Adrenal gland (tissue), 19 donors: Measurements from ENCODE around the gene EPM2AIP1. TPM values are rescaled to one million over a fixed set of nuclear protein-coding genes. Genes with fewer than 3 reads are reported as not detected.
"Not testable (repeated sequence)": the region's sequence is repeated elsewhere in the genome, so short reads cannot be mapped to it uniquely, and the experiment has no call there.

ENCODE experiments used
- DNase-seq, 7 donors: peaks; one replicate each; pipeline ENCODE4 v3.0.0-alpha.2; 2019 to 2020
- H3K27ac ChIP-seq, 5 donors: fragments of 200-600 bp; sonication (generic) in 4 of 5; 1 replicate in 3 of 5; 2 replicates in 2 of 5; pipeline versions ENCODE4 v1.5.1 to v1.8.0; 2016 to 2020; ENCODE audit warnings: mild to moderate bottlenecking in 1 of 5
- H3K27me3 ChIP-seq: fragments of 200-600 bp; 2 replicates; pipeline ENCODE4 v1.8.0; 2021
- H3K36me3 ChIP-seq, 2 donors: fragments of 200-600 bp; replicated peaks in 1 of 2; 1 replicate in 1 of 2; 2 replicates in 1 of 2; pipeline versions ENCODE4 v1.5.1 to v1.8.0; 2018 to 2022
- H3K4me1 ChIP-seq, 2 donors: fragments of 200-600 bp; replicated peaks in 1 of 2; 1 replicate in 1 of 2; 2 replicates in 1 of 2; pipeline versions ENCODE4 v1.5.1 to v1.8.0; 2018 to 2021
- H3K4me3 ChIP-seq, 4 donors: fragments of 200-600 bp; sonication (generic) in 3 of 4; one replicate each; pipeline ENCODE4 v1.5.1; 2016 to 2018
- H3K9me3 ChIP-seq, 3 donors: fragments of 200-600 bp; sonication (generic) in 1 of 3; replicated peaks in 1 of 3; 1 replicate in 2 of 3; 2 replicates in 1 of 3; pipeline versions ENCODE4 v1.5.1 to v1.8.0; 2016 to 2021
- POLR2A ChIP-seq, 2 donors: fragments of 450-650 bp; IDR thresholded peaks; one replicate each; pipeline ENCODE4 v1.6.1; 2017; ENCODE audit warnings: antibody characterized with exemption in 2 of 2, mild to moderate bottlenecking in 2 of 2, moderate library complexity in 1 of 2
- WGBS, 4 donors: extraction: QIAGEN DNeasy Blood & Tissue Kit in 2 of 4; methylation state at CpG; one replicate each; pipeline versions ENCODE4 v1.1.5 to v1.1.7; 2013 to 2017; 5-methylcytosine and 5-hydroxymethylcytosine counted together
- intact Hi-C, 2 donors: fragments of 100-400 bp; cut with DNase I; formaldehyde crosslinking; loops; one replicate each; pipeline versions ENCODE4 v1.14.1 to v1.15.0; 2022 to 2023
- long read RNA-seq, 10 donors: library from polyadenylated mRNA in 3 of 10; unstranded in 2 of 10; stranded (forward) in 1 of 10; transcript quantifications; one replicate each; pipeline ENCODE4 v2.0.0 and lab custom pipeline, GENCODE V29; 2021 to 2026
- polyA plus RNA-seq, 3 donors: library from polyadenylated mRNA; stranded (reverse); fragments of 200-250 nt in 2 of 3; fragments of 350-450 nt in 1 of 3; fragmentation: Illumina TruSeq in 1 of 3; extraction: RNeasy Lipid Tissue Mini Kit (QIAGEN cat#74804) in 1 of 3; gene quantifications; one replicate each; pipeline ENCODE4 v1.2.3, GENCODE V29; 2013 to 2014
- total RNA-seq, 9 donors: library from RNA; depleted of rRNA in 4 of 9; stranded (reverse); fragments of >200 nt in 4 of 9; fragments of 120-200 nt in 1 of 9; fragmentation: NEBNext Ultra II Directional in 1 of 9; extraction: Animal tissue kit (Norgen Biotek cat#: 25700) in 1 of 9; gene quantifications; one replicate each; pipeline versions ENCODE4 v1.1.0 to v1.2.4, GENCODE V29; 2013 to 2023
- TF ChIP-seq, protein P1 (sequence below), 6 experiments: fragments of 450-650 bp in 4 of 6; fragments of 200-600 bp in 2 of 6; sonication (generic) in 1 of 6; IDR thresholded peaks; 1 replicate in 5 of 6; 2 replicates in 1 of 6; pipeline versions ENCODE4 v1.5.1 to v1.8.0; 2016 to 2021; ENCODE audit warnings: antibody characterized with exemption in 6 of 6, mild to moderate bottlenecking in 2 of 6, moderate library complexity in 1 of 6
- donor health status: healthy with polysubstance abuse.
- donor health status: Bipolar disorder and iron deficiency.
- donor health status: DM: yes; HTN: yes; CAD: no.
- donor health status: DM: no; HTN: no; CAD: no.
- donor health status: DM: no; HTN: no; CAD: no.
- donor health status: DM: yes; HTN: yes; CAD: no.

The EPM2AIP1 gene
- total RNA-seq (10 to 100 TPM in 7 of 9 donors, 1 to 10 TPM in 2; 6.2 to 37.2 (median 22.2) TPM), polyA plus RNA-seq (10 to 100 TPM in 1 of 3 donors, 1 to 10 TPM in 2; 6.6 to 20.8 (median 6.7) TPM)
- long read RNA-seq, donor 1, full-length matches to known transcripts, result 66 of 66 reads
- long read RNA-seq, donor 1, partial matches to known transcripts, result 0 of 66 reads
- long read RNA-seq, donor 1, other reads (novel, unspliced or antisense), result 0 of 66 reads
- long read RNA-seq, donor 2, full-length matches to known transcripts, result 77 of 77 reads
- long read RNA-seq, donor 2, partial matches to known transcripts, result 0 of 77 reads
- long read RNA-seq, donor 2, other reads (novel, unspliced or antisense), result 0 of 77 reads
- long read RNA-seq, donor 3, full-length matches to known transcripts, result 47 of 47 reads
- long read RNA-seq, donor 3, partial matches to known transcripts, result 0 of 47 reads
- long read RNA-seq, donor 3, other reads (novel, unspliced or antisense), result 0 of 47 reads
- long read RNA-seq, donor 4, full-length matches to known transcripts, result 9 of 9 reads
- long read RNA-seq, donor 4, partial matches to known transcripts, result 0 of 9 reads
- long read RNA-seq, donor 4, other reads (novel, unspliced or antisense), result 0 of 9 reads
- long read RNA-seq, donor 5, full-length matches to known transcripts, result 20 of 20 reads
- long read RNA-seq, donor 5, partial matches to known transcripts, result 0 of 20 reads
- long read RNA-seq, donor 5, other reads (novel, unspliced or antisense), result 0 of 20 reads
- long read RNA-seq, donor 6, full-length matches to known transcripts, result 5 of 5 reads
- long read RNA-seq, donor 6, partial matches to known transcripts, result 0 of 5 reads
- long read RNA-seq, donor 6, other reads (novel, unspliced or antisense), result 0 of 5 reads
- long read RNA-seq, donor 7, full-length matches to known transcripts, result 32 of 32 reads
- long read RNA-seq, donor 7, partial matches to known transcripts, result 0 of 32 reads
- long read RNA-seq, donor 7, other reads (novel, unspliced or antisense), result 0 of 32 reads
- long read RNA-seq, donor 8, full-length matches to known transcripts, result 83 of 83 reads
- long read RNA-seq, donor 8, partial matches to known transcripts, result 0 of 83 reads
- long read RNA-seq, donor 8, other reads (novel, unspliced or antisense), result 0 of 83 reads
- long read RNA-seq, donor 9, full-length matches to known transcripts, result 68 of 79 reads
- long read RNA-seq, donor 9, partial matches to known transcripts, result 11 of 79 reads
- long read RNA-seq, donor 9, other reads (novel, unspliced or antisense), result 0 of 79 reads
- long read RNA-seq, donor 10, full-length matches to known transcripts, result 49 of 49 reads
- long read RNA-seq, donor 10, partial matches to known transcripts, result 0 of 49 reads
- long read RNA-seq, donor 10, other reads (novel, unspliced or antisense), result 0 of 49 reads

DNA sequence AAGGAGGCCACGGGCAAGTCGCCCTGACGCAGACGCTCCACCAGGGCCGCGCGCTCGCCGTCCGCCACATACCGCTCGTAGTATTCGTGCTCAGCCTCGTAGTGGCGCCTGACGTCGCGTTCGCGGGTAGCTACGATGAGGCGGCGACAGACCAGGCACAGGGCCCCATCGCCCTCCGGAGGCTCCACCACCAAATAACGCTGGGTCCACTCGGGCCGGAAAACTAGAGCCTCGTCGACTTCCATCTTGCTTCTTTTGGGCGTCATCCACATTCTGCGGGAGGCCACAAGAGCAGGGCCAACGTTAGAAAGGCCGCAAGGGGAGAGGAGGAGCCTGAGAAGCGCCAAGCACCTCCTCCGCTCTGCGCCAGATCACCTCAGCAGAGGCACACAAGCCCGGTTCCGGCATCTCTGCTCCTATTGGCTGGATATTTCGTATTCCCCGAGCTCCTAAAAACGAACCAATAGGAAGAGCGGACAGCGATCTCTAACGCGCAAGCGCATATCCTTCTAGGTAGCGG lies at the start of gene EPM2AIP1:
EPM2AIP1 (minus strand) TSS at position 326 of the 520 bp plus-strand sequence; CDS start at position 272, 54 bp downstream.
- 0 to 1% (median 1%) methylated on average over 18 to 48 of the region's 48 CpGs for WGBS, 4 donors
- DNase-seq, result peak in 2 of 7 donors; percentile 99 to 100
- intact Hi-C loops, result no loop called here

DNA sequence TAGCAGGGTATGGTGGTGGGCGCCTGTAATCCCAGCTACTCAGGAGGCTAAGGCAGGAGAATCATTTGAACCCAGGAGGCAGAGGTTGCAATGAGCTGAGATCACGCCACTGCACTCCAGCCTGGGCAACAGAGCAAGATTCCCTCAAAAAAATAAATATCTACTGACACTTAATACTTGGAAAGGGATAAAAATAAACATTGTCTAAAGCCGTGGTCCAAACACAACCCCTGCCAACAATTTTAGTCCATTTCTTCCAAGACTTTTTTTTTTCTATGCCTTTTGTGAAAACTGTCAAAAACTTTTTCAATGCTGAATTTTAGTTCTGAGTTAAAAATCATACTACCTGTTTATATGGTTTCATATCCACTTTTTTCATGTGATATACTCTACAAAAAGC lies 49.8 kb upstream of the EPM2AIP1 start:
- H3K4me3 ChIP-seq, intact Hi-C loops, H3K4me1 ChIP-seq, H3K9me3 ChIP-seq, DNase-seq, H3K27me3 ChIP-seq, H3K27ac ChIP-seq: not testable (repeated sequence)
- WGBS, 4 donors, result 56 to 74% (median 71%) methylated on average over 3 of the region's 3 CpGs
- H3K36me3 ChIP-seq, result peaks cover 0 to 23% of the 10 kb centered on the region in 2 donors

More for the DNA sequence above, at the start of gene EPM2AIP1:
- Histone ChIP-seq H3K27me3 (no peaks in the 10 kb centered on the region), H3K4me1 (peaks cover 28 to 51% of the 10 kb centered on the region in 2 donors), H3K36me3 (peaks cover 0 to 23% of the 10 kb centered on the region in 2 donors), H3K27ac (peak within 1 kb of the TSS; percentile 81 to 100 (median 99)), H3K9me3 (no peaks in the 10 kb centered on the region), H3K4me3 (peak within 1 kb of the TSS in 3 of 4 donors; percentile 12 to 74 (median 64))
- TF ChIP-seq, protein P1, sequence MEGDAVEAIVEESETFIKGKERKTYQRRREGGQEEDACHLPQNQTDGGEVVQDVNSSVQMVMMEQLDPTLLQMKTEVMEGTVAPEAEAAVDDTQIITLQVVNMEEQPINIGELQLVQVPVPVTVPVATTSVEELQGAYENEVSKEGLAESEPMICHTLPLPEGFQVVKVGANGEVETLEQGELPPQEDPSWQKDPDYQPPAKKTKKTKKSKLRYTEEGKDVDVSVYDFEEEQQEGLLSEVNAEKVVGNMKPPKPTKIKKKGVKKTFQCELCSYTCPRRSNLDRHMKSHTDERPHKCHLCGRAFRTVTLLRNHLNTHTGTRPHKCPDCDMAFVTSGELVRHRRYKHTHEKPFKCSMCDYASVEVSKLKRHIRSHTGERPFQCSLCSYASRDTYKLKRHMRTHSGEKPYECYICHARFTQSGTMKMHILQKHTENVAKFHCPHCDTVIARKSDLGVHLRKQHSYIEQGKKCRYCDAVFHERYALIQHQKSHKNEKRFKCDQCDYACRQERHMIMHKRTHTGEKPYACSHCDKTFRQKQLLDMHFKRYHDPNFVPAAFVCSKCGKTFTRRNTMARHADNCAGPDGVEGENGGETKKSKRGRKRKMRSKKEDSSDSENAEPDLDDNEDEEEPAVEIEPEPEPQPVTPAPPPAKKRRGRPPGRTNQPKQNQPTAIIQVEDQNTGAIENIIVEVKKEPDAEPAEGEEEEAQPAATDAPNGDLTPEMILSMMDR (IDR thresholded peaks at IDR 0.05), result peak in 5 of 6 experiments; percentile 19 to 48 (median 31)
- peak; percentile 92 to 98 for TF ChIP-seq POLR2A (IDR thresholded peaks at IDR 0.05)

DNA sequence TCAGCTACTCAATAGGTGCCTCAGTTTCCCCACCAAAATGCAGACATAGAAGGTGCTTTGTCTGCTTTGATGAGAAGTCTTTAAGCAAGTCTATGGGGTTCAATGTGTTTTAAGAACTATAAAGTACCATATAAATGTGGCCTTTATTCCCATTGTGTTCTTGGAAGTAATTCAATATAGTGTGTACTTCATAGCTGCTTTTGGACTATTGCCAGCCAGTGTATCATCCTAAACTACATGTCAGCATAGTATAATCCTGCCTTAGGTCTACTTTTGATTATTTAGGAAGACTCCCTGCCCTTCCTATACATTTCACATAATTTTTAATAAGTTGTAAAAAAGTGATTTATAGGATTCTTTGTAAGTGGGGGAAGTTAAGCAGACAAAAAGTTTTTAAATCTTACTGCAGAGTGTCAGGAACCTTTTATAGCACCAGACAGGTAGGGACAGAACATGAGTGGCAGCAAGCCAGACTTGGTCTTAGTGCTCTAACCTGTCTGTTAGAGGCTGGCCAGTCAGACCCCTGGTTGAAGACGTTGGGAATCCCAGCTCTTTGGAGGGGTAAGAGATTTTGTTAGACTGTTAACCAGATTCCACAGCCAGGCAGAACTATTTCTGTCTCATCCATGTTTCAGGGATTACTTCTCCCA lies 48.7 kb upstream of the EPM2AIP1 start:
- DNase-seq, result no peak
- WGBS, 4 donors, result 62 to 88% (median 71%) methylated on average over 1 of the region's 1 CpG
- Histone ChIP-seq H3K27me3 (no peaks in the 10 kb centered on the region), H3K36me3 (peaks cover 0 to 13% of the 10 kb centered on the region in 2 donors), H3K27ac (no peak overlapping the region), H3K4me3 (no peak overlapping the region), H3K9me3 (no peaks in the 10 kb centered on the region), H3K4me1 (no peaks in the 10 kb centered on the region)
- TF ChIP-seq, protein P1 (IDR thresholded peaks at IDR 0.05), result no peak
- TF ChIP-seq POLR2A (IDR thresholded peaks at IDR 0.05), result no peak
- intact Hi-C loops, result no loop called here

DNA sequence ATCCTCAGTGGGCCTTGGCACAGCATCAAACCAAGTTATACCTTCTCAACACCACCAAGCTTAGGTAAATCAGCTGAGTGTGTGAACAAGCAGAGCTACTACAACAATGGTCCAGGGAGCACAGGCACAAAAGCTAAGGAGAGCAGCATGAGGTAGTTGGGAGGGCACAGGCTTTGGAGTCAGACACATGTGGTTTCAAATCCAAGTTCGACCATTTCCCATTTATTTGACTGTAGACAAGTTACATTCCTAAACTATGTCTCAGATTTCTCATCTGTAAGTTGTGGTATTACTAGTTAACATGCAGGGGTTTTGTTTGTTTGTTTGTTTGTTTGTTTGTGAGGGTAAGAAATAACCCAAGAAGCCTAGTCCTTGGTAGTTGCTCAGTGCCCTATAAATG lies 47.3 kb upstream of the EPM2AIP1 start:
- TF ChIP-seq, protein P1 (IDR thresholded peaks at IDR 0.05), result no peak
- Histone ChIP-seq H3K4me1 (no peaks in the 10 kb centered on the region), H3K27ac (no peak overlapping the region), H3K9me3 (no peaks in the 10 kb centered on the region), H3K27me3 (no peaks in the 10 kb centered on the region), H3K4me3 (no peak overlapping the region), H3K36me3 (peaks cover 0 to 13% of the 10 kb centered on the region in 2 donors)
- no peak for DNase-seq
- WGBS, 4 donors, result 79 to 92% (median 83%) methylated on average over 1 of the region's 1 CpG
- intact Hi-C loops, result no loop called here
